Muscle of back (tissue), 11 donors: ENCODE results near the gene ZFP3. TPM values are rescaled to one million over a fixed set of nuclear protein-coding genes. Genes with fewer than 3 reads are reported as not detected.
"Not testable (repeated sequence)": the region's sequence is repeated elsewhere in the genome, so short reads cannot be mapped to it uniquely, and the experiment has no call there.

Experiments
- DNase-seq, 3 donors: peaks; one replicate each; pipeline versions ENCODE4 v3.0.0 to v3.0.0-alpha.2; 2013
- polyA plus RNA-seq, 10 donors: library from polyadenylated mRNA; unstranded; fragments of 120-200 nt; gene quantifications; one replicate each; pipeline ENCODE4 v1.2.1, GENCODE V29; 2013; ENCODE audit not compliant: insufficient read length in 10 of 10

Gene ZFP3
- polyA plus RNA-seq, 10 donors, result 8.2 to 14.2 (median 10.8) TPM

GRCh38 chr17:5136580-5137412 is 58.5 kb downstream of the ZFP3 start:
- DNase-seq, result not testable (repeated sequence)

DNA sequence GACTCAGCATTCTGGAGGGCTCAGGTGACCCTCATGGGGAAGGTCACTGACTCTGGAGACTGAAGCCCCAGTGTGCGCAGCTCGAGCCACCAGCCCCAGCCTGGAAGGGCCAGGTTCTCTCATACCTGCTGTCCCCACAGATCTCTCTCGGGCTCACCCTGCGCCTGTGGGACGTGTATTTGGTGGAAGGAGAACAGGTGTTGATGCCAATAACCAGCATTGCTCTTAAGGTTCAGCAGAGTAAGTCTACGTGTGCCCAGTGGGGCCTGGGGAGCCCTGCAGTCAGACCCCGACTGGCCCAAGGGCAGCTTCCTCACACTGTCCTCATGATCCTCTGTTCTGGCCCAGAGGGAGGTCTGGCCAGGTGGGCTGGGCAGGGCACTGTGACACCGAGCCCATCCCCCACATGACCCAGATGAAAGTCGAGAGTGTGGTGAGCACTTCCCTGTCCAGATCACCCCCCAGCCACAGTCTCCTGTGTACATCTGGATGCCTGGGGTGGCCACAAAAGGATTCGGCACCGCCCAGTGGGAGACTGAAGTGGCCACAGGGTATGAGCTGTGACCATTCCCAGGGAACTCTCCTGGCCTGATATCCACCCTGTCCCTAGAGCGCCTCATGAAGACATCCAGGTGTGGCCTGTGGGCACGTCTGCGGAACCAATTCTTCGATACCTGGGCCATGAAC is 59.4 kb downstream of the ZFP3 start:
- DNase-seq, result not testable (repeated sequence)

DNA sequence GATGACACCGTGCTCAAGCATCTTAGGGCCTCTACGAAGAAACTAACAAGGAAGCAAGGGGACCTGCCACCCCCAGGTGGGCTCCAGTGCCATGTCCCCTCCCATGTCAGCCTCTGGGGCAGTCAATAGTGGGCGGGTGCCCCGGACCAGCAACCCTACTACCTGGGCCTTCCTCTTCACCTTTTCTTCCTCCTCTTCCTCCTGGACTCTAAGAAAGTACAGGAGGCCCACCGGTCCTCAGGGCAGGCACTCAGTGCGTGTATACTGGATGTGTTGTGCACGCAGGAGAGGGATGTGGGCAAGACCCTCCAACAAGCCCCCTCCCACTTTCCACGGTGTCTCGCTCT is 59.9 kb downstream of the ZFP3 start:
- not testable (repeated sequence) for DNase-seq

- no peak for DNase-seq
Measured at GRCh38 chr17:5138616-5139457, 60.6 kb downstream of the ZFP3 start.

DNA sequence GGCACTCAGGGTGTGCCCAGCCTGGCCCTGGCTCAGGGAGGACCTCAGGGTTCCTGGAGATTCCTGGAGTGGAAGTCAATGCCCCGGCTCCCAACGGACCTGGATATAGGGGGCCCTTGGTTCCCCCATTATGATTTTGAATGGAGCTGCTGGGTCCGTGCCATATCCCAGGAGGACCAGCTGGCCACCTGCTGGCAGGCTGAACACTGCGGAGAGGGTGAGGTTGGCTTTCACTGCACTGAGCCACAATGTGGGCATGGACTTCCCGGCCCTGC is 61.1 kb downstream of the ZFP3 start:
- DNase-seq, result no peak

- DNase-seq, result not testable (repeated sequence)
Measured at GRCh38 chr17:5142877-5143276, 64.6 kb downstream of the ZFP3 start.

Other genes with a start within 250 kb of the ZFP3 start
- 10 to 100 TPM; 24.8 to 47.0 (median 30.4) TPM for gene MINK1, start 245.1 kb upstream of the ZFP3 start, polyA plus RNA-seq
- gene C17orf107, start 178.9 kb upstream of the ZFP3 start, polyA plus RNA-seq, result 1 to 10 TPM in 8 of 10 donors, under 1 TPM in 2; 0.67 to 2.1 (median 1.4) TPM
- 1 to 10 TPM in 8 of 10 donors, under 1 TPM in 2; 0.67 to 5.5 (median 1.7) TPM for gene CHRNE, start 175.4 kb upstream of the ZFP3 start, polyA plus RNA-seq
- 1 to 10 TPM in 4 of 10 donors, under 1 TPM in 6; 0.58 to 1.7 (median 0.81) TPM for gene GP1BA, start 146.2 kb upstream of the ZFP3 start, polyA plus RNA-seq
- gene SLC25A11, start 138.4 kb upstream of the ZFP3 start, polyA plus RNA-seq, result 10 to 100 TPM; 41.8 to 58.0 (median 49.9) TPM
- 10 to 100 TPM; 61.9 to 77.7 (median 68.3) TPM for gene RNF167, start 138.2 kb upstream of the ZFP3 start, polyA plus RNA-seq
- gene PFN1, start 129.9 kb upstream of the ZFP3 start, polyA plus RNA-seq, result 100 to 1,000 TPM; 282 to 440 (median 354) TPM
- gene ENO3, start 127.3 kb upstream of the ZFP3 start, polyA plus RNA-seq, result 1,000 to 10,000 TPM in 9 of 10 donors, 100 to 1,000 TPM in 1; 770 to 2,512 (median 1,687) TPM
- gene SPAG7, start 110.7 kb upstream of the ZFP3 start, polyA plus RNA-seq, result 100 to 1,000 TPM in 2 of 10 donors, 10 to 100 TPM in 8; 78.8 to 113 (median 81.3) TPM
- 10 to 100 TPM; 14.6 to 33.9 (median 21.6) TPM for gene CAMTA2, start 90.8 kb upstream of the ZFP3 start, polyA plus RNA-seq
- gene INCA1, start 80.9 kb upstream of the ZFP3 start, polyA plus RNA-seq, result 1 to 10 TPM; 3.0 to 6.9 (median 4.2) TPM
- 100 to 1,000 TPM in 5 of 10 donors, 10 to 100 TPM in 5; 74.9 to 113 (median 100) TPM for gene KIF1C, start 80.5 kb upstream of the ZFP3 start, polyA plus RNA-seq
- gene SLC52A1, start 43.0 kb upstream of the ZFP3 start, polyA plus RNA-seq, result under 1 TPM in 8 of 10 donors, not detected in 2; 0.07 to 0.28 (median 0.15) TPM
- gene ZNF232, start 33.4 kb downstream of the ZFP3 start, polyA plus RNA-seq, result 10 to 100 TPM in 8 of 10 donors, 1 to 10 TPM in 2; 8.6 to 33.3 (median 10.7) TPM
- 10 to 100 TPM in 5 of 10 donors, 1 to 10 TPM in 5; 5.1 to 38.9 (median 10.5) TPM for gene USP6, start 37.6 kb downstream of the ZFP3 start, polyA plus RNA-seq
- gene ZNF594, start 113.4 kb downstream of the ZFP3 start, polyA plus RNA-seq, result 10 to 100 TPM in 4 of 10 donors, 1 to 10 TPM in 6; 7.2 to 13.5 (median 9.0) TPM
- gene SCIMP, start 156.4 kb downstream of the ZFP3 start, polyA plus RNA-seq, result 1 to 10 TPM in 9 of 10 donors, under 1 TPM in 1; 0.99 to 2.0 (median 1.4) TPM
- gene RABEP1, start 203.8 kb downstream of the ZFP3 start, polyA plus RNA-seq, result 10 to 100 TPM; 45.4 to 75.4 (median 55.1) TPM